Measurements from ENCODE around the gene TUBA3E.
"Not testable (repeated sequence)": the region's sequence is repeated elsewhere in the genome, so short reads cannot be mapped to it uniquely, and the experiment has no call there.

DNA sequence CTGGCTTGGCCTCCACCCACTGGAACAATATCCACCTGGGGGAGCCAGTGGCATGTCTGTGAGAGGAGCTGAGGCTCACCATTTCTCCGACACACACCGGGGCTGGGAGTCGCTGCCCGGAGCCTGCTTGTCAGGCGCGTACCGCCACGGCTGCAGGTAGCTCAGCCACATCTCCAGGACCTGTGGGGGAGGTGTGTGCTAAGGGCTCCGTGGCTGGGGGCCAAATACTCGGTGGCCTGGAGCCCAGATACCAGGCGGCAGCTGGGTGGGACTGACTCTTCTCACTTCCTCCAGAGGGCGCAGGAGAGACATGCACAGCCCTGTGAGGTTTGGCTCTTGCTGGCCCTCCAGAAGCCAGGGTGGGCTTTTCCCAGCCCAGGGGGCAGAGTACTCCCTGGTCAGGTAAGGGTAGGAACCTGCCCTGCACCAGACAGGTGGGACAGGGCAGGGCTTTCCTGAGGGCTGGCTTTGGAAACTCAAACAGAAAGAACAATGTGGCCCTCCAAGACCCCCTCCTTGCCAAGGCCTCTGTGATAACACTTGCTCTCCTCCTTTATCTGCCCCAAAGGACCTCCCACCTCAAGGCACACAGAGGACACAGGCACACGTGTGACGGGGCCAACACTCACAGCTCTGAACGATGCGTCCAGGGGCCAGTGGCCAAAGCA lies 42.1 kb downstream of the TUBA3E start:
- TF ChIP-seq, protein P1, sequence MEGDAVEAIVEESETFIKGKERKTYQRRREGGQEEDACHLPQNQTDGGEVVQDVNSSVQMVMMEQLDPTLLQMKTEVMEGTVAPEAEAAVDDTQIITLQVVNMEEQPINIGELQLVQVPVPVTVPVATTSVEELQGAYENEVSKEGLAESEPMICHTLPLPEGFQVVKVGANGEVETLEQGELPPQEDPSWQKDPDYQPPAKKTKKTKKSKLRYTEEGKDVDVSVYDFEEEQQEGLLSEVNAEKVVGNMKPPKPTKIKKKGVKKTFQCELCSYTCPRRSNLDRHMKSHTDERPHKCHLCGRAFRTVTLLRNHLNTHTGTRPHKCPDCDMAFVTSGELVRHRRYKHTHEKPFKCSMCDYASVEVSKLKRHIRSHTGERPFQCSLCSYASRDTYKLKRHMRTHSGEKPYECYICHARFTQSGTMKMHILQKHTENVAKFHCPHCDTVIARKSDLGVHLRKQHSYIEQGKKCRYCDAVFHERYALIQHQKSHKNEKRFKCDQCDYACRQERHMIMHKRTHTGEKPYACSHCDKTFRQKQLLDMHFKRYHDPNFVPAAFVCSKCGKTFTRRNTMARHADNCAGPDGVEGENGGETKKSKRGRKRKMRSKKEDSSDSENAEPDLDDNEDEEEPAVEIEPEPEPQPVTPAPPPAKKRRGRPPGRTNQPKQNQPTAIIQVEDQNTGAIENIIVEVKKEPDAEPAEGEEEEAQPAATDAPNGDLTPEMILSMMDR (IDR thresholded peaks at IDR 0.05) = peak in 1 of 3 donors; percentile 23
- TF ChIP-seq POLR2A (IDR thresholded peaks at IDR 0.05) = not testable (repeated sequence)

Data from ovary (tissue), 3 donors.